Neuronal stem cell (in vitro differentiated cells): ENCODE results near the gene CCDC180.

ENCODE experiments used
- DNase-seq: peaks from one replicate; pipeline ENCODE4 v3.0.0-alpha.2; 2013; ENCODE audit warnings: low spot score
- H2AFZ ChIP-seq: one replicate; pipeline ENCODE4 v1.6.1; 2013; ENCODE audit warnings: mild to moderate bottlenecking, low read length, inconsistent platforms
- H2AK5ac ChIP-seq: 2 replicates; pipeline ENCODE4 v1.6.1; 2013; ENCODE audit warnings: low read depth, mild to moderate bottlenecking, inconsistent platforms, low read length, moderate library complexity, mixed read lengths
- H2BK120ac ChIP-seq: 2 replicates; pipeline ENCODE4 v1.6.1; 2013; ENCODE audit warnings: low read depth, mild to moderate bottlenecking, inconsistent platforms, low read length, moderate library complexity, mixed read lengths
- H2BK12ac ChIP-seq: one replicate; pipeline ENCODE4 v1.6.1; 2013; ENCODE audit warnings: low read length, inconsistent platforms
- H2BK15ac ChIP-seq: 2 replicates; pipeline ENCODE4 v1.6.1; 2013; ENCODE audit warnings: mild to moderate bottlenecking, low read length, inconsistent platforms, mixed read lengths
- H2BK5ac ChIP-seq: one replicate; pipeline ENCODE4 v1.6.1; 2013; ENCODE audit warnings: inconsistent platforms, mild to moderate bottlenecking, low read length, moderate library complexity
- H3K14ac ChIP-seq: one replicate; pipeline ENCODE4 v1.6.1; 2013; ENCODE audit warnings: low read length, inconsistent platforms
- H3K18ac ChIP-seq: 2 replicates; pipeline ENCODE4 v1.6.1; 2013; ENCODE audit warnings: low read length, inconsistent platforms
- H3K23ac ChIP-seq: 2 replicates; pipeline ENCODE4 v1.6.1; 2013; ENCODE audit warnings: low read depth, mild to moderate bottlenecking, mixed read lengths, low read length, inconsistent platforms; ENCODE audit not compliant: poor library complexity
- H3K27ac ChIP-seq: replicated peaks from 3 replicates; pipeline ENCODE4 v1.5.1; 2013; ENCODE audit warnings: low read length, inconsistent platforms
- H3K27me3 ChIP-seq, 3 experiments: 2 replicates each; pipeline ENCODE4 v1.6.1; 2013; ENCODE audit warnings: low read length in 3 of 3, mild to moderate bottlenecking in 2 of 3, inconsistent platforms in 1 of 3, low read depth in 1 of 3, mixed read lengths in 1 of 3, moderate library complexity in 1 of 3; ENCODE audit not compliant: control insufficient read depth in 3 of 3, insufficient read depth in 3 of 3
- H3K36me3 ChIP-seq, 2 donors: replicated peaks in 1 of 2; 2 replicates each; pipeline ENCODE4 v1.6.1; 2013; ENCODE audit warnings: low read length in 2 of 2; ENCODE audit not compliant: control insufficient read depth in 2 of 2, insufficient read depth in 2 of 2
- H3K4ac ChIP-seq: 2 replicates; pipeline ENCODE4 v1.6.1; 2013; ENCODE audit warnings: inconsistent platforms, mild to moderate bottlenecking, low read length, moderate library complexity
- H3K4me1 ChIP-seq, 2 donors: 1 replicate in 1 of 2; 2 replicates in 1 of 2; pipeline ENCODE4 v1.6.1; 2013; ENCODE audit warnings: low read length in 2 of 2, low read depth in 1 of 2; ENCODE audit not compliant: control insufficient read depth in 2 of 2, insufficient read depth in 1 of 2
- H3K4me2 ChIP-seq: one replicate; pipeline ENCODE4 v1.6.1; 2013; ENCODE audit warnings: mild to moderate bottlenecking, low read length, inconsistent platforms; ENCODE audit not compliant: insufficient read depth, poor library complexity, severe bottlenecking
- H3K4me3 ChIP-seq, 2 donors: 2 replicates each; pipeline ENCODE4 v1.5.1; 2013; ENCODE audit warnings: low read length in 2 of 2, mild to moderate bottlenecking in 2 of 2, inconsistent platforms in 1 of 2, moderate library complexity in 1 of 2
- H3K79me1 ChIP-seq: one replicate; pipeline ENCODE4 v1.6.1; 2013; ENCODE audit warnings: low read depth, mild to moderate bottlenecking, inconsistent platforms, low read length, moderate library complexity
- H3K9ac ChIP-seq: one replicate; pipeline ENCODE4 v1.6.1; 2013; ENCODE audit warnings: mild to moderate bottlenecking, low read depth, low read length, inconsistent platforms; ENCODE audit not compliant: poor library complexity
- H3K9me3 ChIP-seq, 2 donors: replicated peaks in 1 of 2; 2 replicates each; pipeline versions ENCODE3 to v1.6.1; 2013; ENCODE audit warnings: low read length in 2 of 2, mild to moderate bottlenecking in 2 of 2, inconsistent platforms in 1 of 2, low read depth in 1 of 2, mixed read lengths in 1 of 2, moderate library complexity in 1 of 2; ENCODE audit not compliant: control insufficient read depth in 2 of 2, insufficient read depth in 1 of 2
- H4K8ac ChIP-seq: one replicate; pipeline ENCODE4 v1.6.1; 2013; ENCODE audit warnings: low read depth, mild to moderate bottlenecking, inconsistent platforms, low read length, moderate library complexity
- H4K91ac ChIP-seq: one replicate; pipeline ENCODE4 v1.6.1; 2013; ENCODE audit warnings: low read length, low read depth, mild to moderate bottlenecking, inconsistent platforms; ENCODE audit not compliant: poor library complexity
- WGBS, 2 donors: extraction: QIAGEN DNeasy Blood & Tissue Kit; methylation state at CpG; one replicate each; pipeline ENCODE4 v1.1.7; 2013; ENCODE audit warnings: missing lambda C conversion rate in 2 of 2, mixed read lengths in 1 of 2; ENCODE audit not compliant: insufficient read length in 2 of 2, insufficient replicate concordance in 1 of 2; ENCODE audit errors: extremely low coverage in 2 of 2; 5-methylcytosine and 5-hydroxymethylcytosine counted together

The CCDC180 gene

DNA sequence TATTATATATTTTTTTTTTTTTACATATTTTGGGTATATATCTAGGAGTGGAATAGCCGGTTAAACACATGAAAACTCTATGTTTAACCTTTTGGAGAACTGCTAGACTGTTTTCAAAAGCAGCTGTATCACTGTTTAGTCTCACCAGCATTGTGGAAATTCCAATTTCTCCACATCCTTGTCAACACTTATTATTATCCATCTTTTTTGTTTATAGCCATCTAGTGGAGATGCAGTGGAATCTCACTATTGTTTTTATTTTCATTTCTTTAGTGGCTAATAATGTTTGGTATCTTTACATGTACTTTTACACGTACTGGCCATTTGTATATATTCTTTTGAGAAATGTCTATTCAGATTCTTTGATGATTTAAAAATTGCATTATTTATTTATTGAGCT, 22.7 kb upstream of the CCDC180 start:
- H4K91ac ChIP-seq, result no peak overlapping the region
- H2BK12ac ChIP-seq, result no peak overlapping the region
- no peak overlapping the region for H3K4ac ChIP-seq
- no peak overlapping the region for H2BK5ac ChIP-seq
- no peak overlapping the region for H3K27ac ChIP-seq
- no peak overlapping the region for H4K8ac ChIP-seq
- no peak overlapping the region for H3K14ac ChIP-seq
- H3K23ac ChIP-seq, result no peak overlapping the region
- no CpG with 5 or more reads among the region's 2 CpGs for WGBS, 2 donors
- H2BK15ac ChIP-seq, result no peak overlapping the region
- H3K79me1 ChIP-seq, result no peaks in the 10 kb centered on the region
- H3K27me3 ChIP-seq, result no peaks in the 10 kb centered on the region
- H3K4me1 ChIP-seq, result no peaks in the 10 kb centered on the region
- no peak overlapping the region for H3K4me3 ChIP-seq
- no peak overlapping the region for H2AK5ac ChIP-seq
- no peak overlapping the region for H3K18ac ChIP-seq
- H2BK120ac ChIP-seq, result no peak overlapping the region
- DNase-seq, result no peak
- no peak overlapping the region for H2AFZ ChIP-seq
- peaks cover 0 to 6% of the 10 kb centered on the region in 2 donors for H3K9me3 ChIP-seq
- H3K36me3 ChIP-seq, result peaks cover 17 to 31% of the 10 kb centered on the region in 2 donors
- H3K4me2 ChIP-seq, result no peak overlapping the region
- no peak overlapping the region for H3K9ac ChIP-seq

DNA sequence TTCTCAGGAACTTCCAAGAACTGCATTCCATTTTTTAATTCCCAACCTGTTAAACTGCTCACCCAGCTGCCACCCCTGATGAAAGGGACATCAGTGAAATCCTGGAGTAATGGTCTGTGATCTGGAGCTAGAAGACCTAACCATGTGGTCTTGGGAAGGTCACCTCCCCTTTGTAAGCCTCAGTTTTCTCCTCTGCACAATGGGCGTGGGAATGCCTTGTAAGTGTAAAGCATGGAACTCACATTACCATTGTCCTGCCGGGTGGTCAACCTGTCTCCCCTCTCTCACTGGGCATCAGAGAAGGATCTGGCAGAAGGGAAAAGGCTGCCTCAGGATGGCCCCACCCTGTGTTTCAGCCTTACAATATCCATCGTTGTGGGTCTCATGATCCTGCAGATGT, 15.3 kb upstream of the CCDC180 start:
- no peak overlapping the region for H3K14ac ChIP-seq

DNA sequence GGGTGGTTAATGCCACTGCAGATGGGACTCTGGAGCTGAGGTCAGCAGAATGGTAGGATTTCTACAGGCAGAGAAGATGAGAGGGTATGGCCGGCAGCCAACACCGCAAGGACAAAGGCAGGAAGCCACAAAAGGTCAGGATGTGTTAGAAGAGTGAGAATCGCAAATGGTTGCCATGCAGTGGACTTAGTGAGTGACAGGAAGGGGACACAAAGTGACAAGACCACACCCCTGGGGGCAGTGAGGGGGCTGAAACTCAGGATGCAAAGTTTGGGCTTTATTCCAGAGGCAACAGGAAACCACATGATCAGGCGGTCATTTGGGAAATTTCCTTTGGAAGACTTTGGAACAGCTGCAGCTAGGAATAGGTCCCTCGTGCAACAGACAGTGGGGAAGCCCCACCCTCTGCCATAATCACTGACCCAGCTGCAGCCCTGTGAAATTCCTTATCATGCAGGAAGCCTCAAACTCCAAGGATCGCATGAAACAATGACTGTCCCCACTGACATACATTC, 14.2 kb upstream of the CCDC180 start:
- no peak overlapping the region for H2AK5ac ChIP-seq
- H4K91ac ChIP-seq, result no peak overlapping the region
- no peak overlapping the region for H3K4me3 ChIP-seq
- no peaks in the 10 kb centered on the region for H3K27me3 ChIP-seq
- no peak overlapping the region for H3K14ac ChIP-seq
- WGBS, 2 donors, result no CpG with 5 or more reads among the region's 6 CpGs
- peaks cover 1% of the 10 kb centered on the region for H3K79me1 ChIP-seq
- peaks cover 6% of the 10 kb centered on the region in 2 donors for H3K9me3 ChIP-seq
- H2AFZ ChIP-seq, result peak overlapping the region; percentile 47
- H3K4me2 ChIP-seq, result no peak overlapping the region
- H3K36me3 ChIP-seq, result peaks cover 12 to 18% of the 10 kb centered on the region in 2 donors
- peak overlapping the region; percentile 6 for H3K23ac ChIP-seq
- H2BK12ac ChIP-seq, result no peak overlapping the region
- H3K9ac ChIP-seq, result no peak overlapping the region
- no peak overlapping the region for H3K4ac ChIP-seq
- peak overlapping the region; percentile 41 for H3K18ac ChIP-seq
- no peak overlapping the region for H4K8ac ChIP-seq
- no peak overlapping the region for H2BK5ac ChIP-seq
- H2BK120ac ChIP-seq, result no peak overlapping the region
- peak overlapping the region; percentile 19 for H3K27ac ChIP-seq
- no peak for DNase-seq
- peaks cover 8 to 14% of the 10 kb centered on the region in 2 donors for H3K4me1 ChIP-seq
- H2BK15ac ChIP-seq, result no peak overlapping the region

More for the DNA sequence above, 15.3 kb upstream of the CCDC180 start:
- no peak overlapping the region for H2BK15ac ChIP-seq
- no peak overlapping the region for H3K23ac ChIP-seq
- H3K79me1 ChIP-seq, result peaks cover 1% of the 10 kb centered on the region
- no peaks in the 10 kb centered on the region for H3K27me3 ChIP-seq
- DNase-seq, result no peak
- no peak overlapping the region for H4K91ac ChIP-seq
- no peak overlapping the region for H3K27ac ChIP-seq
- WGBS, 2 donors, result no CpG with 5 or more reads among the region's 3 CpGs
- H2AFZ ChIP-seq, result no peak overlapping the region
- H3K9me3 ChIP-seq, result peaks cover 0 to under 1% of the 10 kb centered on the region in 2 donors
- no peak overlapping the region for H3K4ac ChIP-seq
- no peak overlapping the region for H4K8ac ChIP-seq
- H2BK5ac ChIP-seq, result no peak overlapping the region
- H3K4me3 ChIP-seq, result no peak overlapping the region
- peaks cover 16 to 25% of the 10 kb centered on the region in 2 donors for H3K36me3 ChIP-seq
- peaks cover 8 to 14% of the 10 kb centered on the region in 2 donors for H3K4me1 ChIP-seq
- no peak overlapping the region for H3K9ac ChIP-seq
- no peak overlapping the region for H3K18ac ChIP-seq
- no peak overlapping the region for H2BK12ac ChIP-seq
- no peak overlapping the region for H2BK120ac ChIP-seq
- no peak overlapping the region for H2AK5ac ChIP-seq
- H3K4me2 ChIP-seq, result no peak overlapping the region

DNA sequence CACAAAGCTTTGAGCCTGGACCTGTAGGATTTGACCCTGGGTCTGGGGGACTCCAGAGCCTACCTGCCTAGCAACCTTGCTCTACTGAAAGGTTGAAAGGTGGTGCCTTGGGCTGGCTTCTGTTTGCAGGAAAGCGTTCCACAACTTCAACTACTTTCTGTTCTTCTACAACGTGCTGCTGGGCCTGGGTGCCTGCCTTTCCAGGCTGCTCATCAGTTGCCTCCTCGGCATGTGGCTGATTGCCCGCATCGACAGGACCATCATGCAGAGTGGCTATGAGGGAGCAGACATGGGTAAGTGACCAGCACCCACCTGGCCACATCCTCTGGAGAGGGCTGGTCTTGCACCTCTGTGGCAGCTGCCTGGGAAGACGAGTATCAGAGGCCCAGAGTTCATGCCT, 13.6 kb upstream of the CCDC180 start:
- Histone ChIP-seq H2BK12ac (no peak overlapping the region), H3K9ac (no peak overlapping the region), H2AK5ac (no peak overlapping the region), H3K9me3 (peaks cover 6% of the 10 kb centered on the region in 2 donors), H3K27ac (no peak overlapping the region), H3K4me2 (no peak overlapping the region), H2BK120ac (no peak overlapping the region), H3K23ac (no peak overlapping the region), H2BK5ac (no peak overlapping the region), H3K18ac (peak overlapping the region; percentile 41), H4K91ac (no peak overlapping the region), H3K4ac (no peak overlapping the region), H2BK15ac (no peak overlapping the region), H4K8ac (no peak overlapping the region), H3K4me1 (peaks cover 8 to 14% of the 10 kb centered on the region in 2 donors), H3K14ac (no peak overlapping the region), H3K4me3 (peak overlapping the region in 1 of 2 donors; percentile 3), H2AFZ (peak overlapping the region; percentile 47), H3K27me3 (no peaks in the 10 kb centered on the region), H3K36me3 (peaks cover 7 to 15% of the 10 kb centered on the region in 2 donors), H3K79me1 (peaks cover 1% of the 10 kb centered on the region)
- no CpG with 5 or more reads among the region's 6 CpGs for WGBS, 2 donors
- DNase-seq, result no peak
